HG02885 (cell line): ENCODE data around the gene SOX11.
"Not testable (repeated sequence)": the region's sequence is repeated elsewhere in the genome, so short reads cannot be mapped to it uniquely, and the experiment has no call there.

ENCODE experiments used
- ATAC-seq: cut with Tn5 transposase; IDR thresholded peaks from one replicate; pipeline ENCODE4 v1.9.1; 2021; ENCODE audit warnings: mild to moderate bottlenecking; ENCODE audit not compliant: unreplicated experiment, poor library complexity

The SOX11 gene

GRCh38 chr2:5691985-5692529 lies at the start of gene SOX11:
Gene SOX11 (plus strand): TSS chr2:5692384. CDS start chr2:5692722, 338 bp downstream.
- ATAC-seq, result no peak

DNA sequence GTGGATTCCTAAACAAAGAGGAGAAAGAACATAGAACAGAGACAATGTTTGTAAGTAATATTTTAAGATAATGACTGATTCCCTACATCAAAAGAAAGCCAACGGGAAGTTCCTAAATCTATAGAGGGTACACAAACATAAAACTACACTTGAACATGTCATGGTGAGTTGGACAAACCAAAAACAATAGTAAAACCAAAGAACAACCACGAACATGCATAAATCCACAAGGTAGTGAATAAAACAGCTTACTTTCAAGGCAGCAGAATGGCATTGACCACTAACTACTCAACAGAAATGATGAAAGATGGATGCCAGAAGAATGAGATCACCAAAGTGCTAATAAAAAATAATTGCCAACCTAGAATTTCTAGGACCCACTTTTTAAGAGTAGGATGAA lies 39.5 kb upstream of the SOX11 start:
- ATAC-seq, result not testable (repeated sequence)

GRCh38 chr2:5653756-5654155 lies 38.4 kb upstream of the SOX11 start:
- not testable (repeated sequence) for ATAC-seq

DNA sequence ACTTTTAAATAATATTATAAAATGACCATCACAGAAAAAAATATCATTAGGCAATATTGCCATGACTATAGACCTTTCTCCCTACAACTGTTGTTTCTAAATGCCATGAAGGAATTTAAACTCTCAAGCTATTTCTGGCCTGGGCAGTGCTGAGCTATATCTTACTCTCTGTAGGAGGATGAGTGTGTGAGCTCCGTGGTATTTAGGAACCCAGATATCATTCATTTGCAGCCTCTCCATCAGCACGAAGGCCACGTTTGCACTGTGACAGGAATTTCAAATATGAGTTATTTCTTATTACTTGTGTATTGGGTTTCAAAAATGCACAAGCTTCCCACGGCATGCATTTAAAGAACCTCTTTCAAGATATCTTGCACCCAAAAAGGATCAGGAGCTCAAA lies 35.0 kb upstream of the SOX11 start:
- no peak for ATAC-seq

GRCh38 chr2:5660591-5660990 lies 31.6 kb upstream of the SOX11 start:
- ATAC-seq, result no peak

DNA sequence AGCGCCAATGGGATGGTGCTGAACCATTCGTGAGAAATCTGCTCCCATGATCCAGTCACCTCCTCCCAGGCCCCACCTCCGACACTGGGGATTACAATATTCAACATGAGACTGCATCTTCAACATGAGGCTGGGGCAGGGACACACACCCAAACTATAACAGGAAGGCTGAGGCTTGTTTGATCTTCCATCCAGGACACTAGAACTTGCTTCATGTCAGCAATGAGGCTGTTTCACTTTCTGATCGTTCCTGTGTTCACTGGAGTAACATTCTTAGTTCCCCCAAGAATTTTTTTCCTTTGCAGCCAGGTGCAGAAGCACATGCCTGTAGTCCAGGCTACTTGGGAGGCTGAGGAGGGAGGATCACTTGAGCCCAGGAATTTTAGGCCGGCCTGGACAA lies 30.8 kb upstream of the SOX11 start:
- ATAC-seq, result no peak

DNA sequence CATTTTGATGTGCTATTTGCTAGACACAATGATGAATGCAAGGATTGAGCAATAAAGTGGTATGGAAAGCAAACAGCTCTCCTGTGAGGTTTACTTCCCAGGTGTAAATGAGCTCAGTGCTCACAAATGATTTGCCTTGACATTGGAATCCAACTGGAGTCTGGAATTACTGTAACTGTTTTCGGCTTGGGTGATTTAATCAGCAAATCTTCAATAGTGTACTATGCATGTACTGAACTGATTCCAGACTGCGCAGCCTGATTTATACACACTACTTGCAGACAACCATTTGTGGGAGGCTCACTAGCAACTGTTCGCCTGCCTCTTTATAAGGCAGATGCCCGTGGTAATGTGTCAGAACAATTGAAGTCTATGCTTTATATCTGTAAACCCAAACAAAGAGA lies 27.9 kb upstream of the SOX11 start:
- ATAC-seq, result no peak

DNA sequence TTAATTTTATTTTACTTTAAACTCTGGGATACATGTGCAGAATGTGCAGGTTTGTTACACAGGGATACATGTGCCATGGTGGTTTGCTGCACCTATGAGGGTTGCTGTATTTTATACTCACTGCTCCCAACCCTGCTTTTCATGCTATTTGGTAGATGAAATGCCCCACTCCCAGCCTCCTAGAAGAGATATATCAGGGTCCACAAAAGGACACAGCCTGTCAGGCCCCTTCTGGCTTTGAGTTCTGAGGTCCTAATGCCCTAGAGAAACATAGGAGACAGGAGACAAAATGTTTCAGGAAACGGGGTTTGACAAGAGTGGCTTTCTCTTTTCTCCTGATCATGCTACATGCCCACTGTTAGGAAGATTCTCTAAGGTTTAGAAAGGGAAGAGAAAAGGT lies 27.1 kb upstream of the SOX11 start:
- no peak for ATAC-seq

DNA sequence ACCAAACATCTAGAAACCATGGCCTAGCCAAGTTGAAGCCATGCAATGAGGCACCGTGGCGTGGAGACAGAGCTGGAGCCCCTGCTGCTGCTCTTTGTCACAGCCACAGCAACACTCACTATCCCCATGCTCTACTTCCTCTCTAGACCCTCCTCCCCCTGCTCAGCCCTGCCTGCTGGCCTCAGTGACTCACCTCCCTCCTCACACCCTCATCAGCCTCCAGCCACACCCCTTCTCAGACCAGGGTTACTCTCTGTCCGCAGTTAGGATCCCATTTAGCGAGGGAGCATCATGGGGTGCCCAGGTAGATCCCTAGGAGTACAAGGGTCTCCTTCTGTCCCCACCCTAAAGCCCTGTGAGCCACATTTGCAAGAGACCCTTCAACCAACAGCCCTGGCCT lies 25.4 kb upstream of the SOX11 start:
- ATAC-seq, result no peak

DNA sequence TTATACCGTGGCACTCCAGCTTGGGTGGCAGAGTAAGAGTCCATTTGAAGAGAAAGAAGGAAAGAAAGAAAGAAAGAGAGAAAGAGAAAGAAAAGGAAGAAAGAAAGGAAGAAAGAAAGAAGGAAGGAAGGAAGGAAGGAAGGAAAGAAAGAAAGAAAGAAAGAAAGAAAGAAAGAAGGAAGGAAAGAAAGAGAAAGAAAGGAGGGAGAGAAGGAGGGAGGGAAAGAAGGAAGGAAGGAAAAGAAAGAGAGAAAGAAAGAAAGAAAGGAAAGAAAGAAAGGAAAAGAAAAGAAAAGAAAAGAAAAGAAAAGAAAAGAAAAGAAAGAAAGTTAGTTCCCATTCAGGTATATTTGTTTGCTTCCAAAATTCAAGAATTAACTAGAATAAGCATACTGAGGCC lies 24.5 kb upstream of the SOX11 start:
- ATAC-seq, result not testable (repeated sequence)

- ATAC-seq, result no peak
Observed at GRCh38 chr2:5668682-5669250, 23.4 kb upstream of the SOX11 start.

GRCh38 chr2:5672749-5673144 lies 19.4 kb upstream of the SOX11 start:
- no peak for ATAC-seq

GRCh38 chr2:5673145-5674025 lies 18.8 kb upstream of the SOX11 start:
- ATAC-seq, result no peak

GRCh38 chr2:5674026-5674340 lies 18.2 kb upstream of the SOX11 start:
- ATAC-seq, result no peak

DNA sequence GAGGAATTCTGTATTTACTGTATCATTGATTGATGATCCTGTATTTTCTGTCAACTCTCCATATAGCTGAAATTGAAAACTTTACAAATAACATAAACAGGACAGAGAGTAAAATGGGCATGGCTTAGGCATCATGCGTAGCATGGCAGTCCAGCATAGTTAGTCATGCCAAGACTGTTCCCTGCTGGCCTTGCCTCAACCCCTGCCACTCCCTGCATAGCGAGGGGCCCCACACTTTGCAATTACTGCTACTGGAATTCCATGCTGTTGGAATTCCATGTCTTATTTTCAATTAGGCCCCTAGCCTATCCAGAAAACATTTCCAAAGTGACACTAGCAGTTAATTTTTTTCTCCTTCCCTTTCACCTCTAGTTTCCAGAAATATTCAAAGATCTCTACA lies 15.1 kb upstream of the SOX11 start:
- no peak for ATAC-seq

- no peak for ATAC-seq
Observed at GRCh38 chr2:5683471-5683870, 8.7 kb upstream of the SOX11 start.

DNA sequence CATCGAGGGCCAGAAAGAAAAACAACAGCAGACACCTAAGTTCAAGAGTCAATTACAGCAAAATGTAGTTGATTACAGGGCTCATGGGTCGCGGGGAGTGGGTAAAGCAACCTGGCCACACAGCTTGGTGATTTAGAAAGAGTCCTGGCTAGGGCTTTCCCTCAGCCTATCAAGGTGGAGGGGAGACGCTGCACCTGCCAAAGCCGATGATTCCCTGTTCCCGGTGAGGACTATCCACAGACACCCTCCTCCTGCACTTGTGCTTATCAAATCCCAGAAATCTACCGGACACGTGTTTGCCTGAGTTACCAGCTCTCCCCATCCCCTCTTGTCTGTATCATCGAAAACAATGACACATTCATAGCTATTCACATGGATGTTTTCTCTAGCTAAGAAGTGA lies 7.0 kb upstream of the SOX11 start:
- no peak for ATAC-seq

DNA sequence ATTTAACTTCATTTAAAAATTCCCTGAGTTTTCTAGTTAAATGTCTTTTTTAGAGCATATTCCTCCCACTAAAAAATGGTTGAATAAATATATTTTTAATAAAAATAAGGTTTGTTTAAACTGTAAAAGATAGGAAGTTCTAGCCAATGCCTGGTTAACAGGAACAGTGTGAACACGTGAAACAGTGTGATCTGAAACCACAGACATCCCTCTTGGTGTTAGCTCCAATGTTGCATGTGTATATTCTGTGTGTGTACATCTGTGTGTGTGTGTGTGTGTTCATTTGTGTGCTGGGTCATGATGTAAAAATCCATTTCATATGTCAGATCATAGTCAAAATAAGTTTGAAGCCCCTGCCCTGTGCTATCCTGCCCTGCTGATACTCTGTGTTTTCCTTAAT lies 6.1 kb upstream of the SOX11 start:
- ATAC-seq, result no peak

DNA sequence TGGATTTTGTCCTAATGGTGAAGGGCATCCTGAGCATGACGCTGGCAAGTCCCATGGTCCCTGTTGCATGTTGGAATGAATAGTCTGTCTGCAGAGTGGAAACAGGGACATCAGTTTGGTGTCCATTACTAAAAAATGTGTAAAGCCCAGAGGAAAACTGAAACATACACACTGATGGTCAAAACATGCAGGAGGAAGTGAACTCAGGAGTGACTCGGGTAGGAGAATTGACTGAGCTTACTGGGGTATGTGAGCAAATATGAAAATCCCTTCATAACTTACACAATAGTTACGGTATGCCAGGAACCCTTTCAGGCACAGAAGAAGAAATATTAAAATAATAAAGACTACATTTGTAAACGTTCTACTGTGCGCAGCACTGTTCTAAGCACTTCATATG lies 5.6 kb upstream of the SOX11 start:
- no peak for ATAC-seq

- ATAC-seq, result no peak
Observed at GRCh38 chr2:5689750-5690149, 2.4 kb upstream of the SOX11 start.

DNA sequence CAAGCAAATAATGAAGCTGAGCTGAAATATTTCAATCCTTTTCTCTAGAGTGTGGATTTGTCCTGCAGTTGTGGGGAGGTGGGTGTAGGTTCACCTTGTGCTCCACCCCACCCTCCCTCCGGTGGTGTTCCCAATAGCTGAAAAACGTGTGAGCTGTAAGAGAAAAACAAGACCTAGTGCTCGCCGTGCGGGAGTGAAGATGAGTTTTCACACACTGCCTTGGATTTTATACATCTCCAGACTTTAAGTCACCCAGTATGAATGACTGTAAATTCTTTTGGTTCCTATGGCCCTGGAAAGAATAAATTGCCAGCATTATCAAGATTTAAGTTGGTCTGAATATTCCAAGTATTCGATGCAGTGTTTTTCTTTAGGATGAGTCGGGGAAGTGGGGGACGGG lies 1.9 kb upstream of the SOX11 start:
- no peak for ATAC-seq

- no peak for ATAC-seq
Observed at GRCh38 chr2:5690718-5691220, 1.4 kb upstream of the SOX11 start.
